Measurements from ENCODE around the gene MAP4K2.

GRCh38 chr11:64757549-64758329 lies 45.3 kb downstream of the MAP4K2 start:
- TF ChIP-seq ZNF384 (IDR thresholded peaks at IDR 0.05) (no peak), ELF4 (IDR thresholded peaks at IDR 0.05) (no peak), NFRKB (IDR thresholded peaks at IDR 0.05) (no peak), SP1 (IDR thresholded peaks at IDR 0.05) (no peak), CTBP1 (IDR thresholded peaks at IDR 0.05; ENCODE audit: borderline replicate concordance) (no peak), LEF1 (IDR thresholded peaks at IDR 0.05; ENCODE audit: borderline replicate concordance) (no peak), L3MBTL2 (conservative IDR thresholded peaks at IDR 0.05) (no peak), SUZ12 (IDR thresholded peaks at IDR 0.05) (no peak), FOXM1 (IDR thresholded peaks at IDR 0.05; ENCODE audit: borderline replicate concordance) (no peak), BHLHE40 (IDR thresholded peaks at IDR 0.05; ENCODE audit: borderline replicate concordance) (no peak), FOXK2 (IDR thresholded peaks at IDR 0.05) (no peak)
- TF ChIP-seq, protein P1, sequence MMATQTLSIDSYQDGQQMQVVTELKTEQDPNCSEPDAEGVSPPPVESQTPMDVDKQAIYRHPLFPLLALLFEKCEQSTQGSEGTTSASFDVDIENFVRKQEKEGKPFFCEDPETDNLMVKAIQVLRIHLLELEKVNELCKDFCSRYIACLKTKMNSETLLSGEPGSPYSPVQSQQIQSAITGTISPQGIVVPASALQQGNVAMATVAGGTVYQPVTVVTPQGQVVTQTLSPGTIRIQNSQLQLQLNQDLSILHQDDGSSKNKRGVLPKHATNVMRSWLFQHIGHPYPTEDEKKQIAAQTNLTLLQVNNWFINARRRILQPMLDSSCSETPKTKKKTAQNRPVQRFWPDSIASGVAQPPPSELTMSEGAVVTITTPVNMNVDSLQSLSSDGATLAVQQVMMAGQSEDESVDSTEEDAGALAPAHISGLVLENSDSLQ (IDR thresholded peaks at IDR 0.05) = no peak
